ENCODE measurements around the gene ARHGAP26. TPM values are rescaled to one million over a fixed set of nuclear protein-coding genes. Genes with fewer than 3 reads are reported as not detected.

Gene ARHGAP26
- total RNA-seq, 1 donor: 7.6 TPM

GRCh38 chr5:143229426-143229895 is 459.3 kb downstream of the ARHGAP26 start:
- TF ChIP-seq CTCF (IDR thresholded peaks at IDR 0.05; ENCODE audit: extremely low read depth, low read depth, low read length): no peak
- Histone ChIP-seq H3K79me2 (ENCODE audit: insufficient read depth, low read length) (no peaks in the 10 kb centered on the region), H3K27me3 (ENCODE audit: insufficient read depth, low read length) (no peaks in the 10 kb centered on the region), H3K36me3 (ENCODE audit: insufficient read depth, low read length) (no peaks in the 10 kb centered on the region), H4K20me1 (ENCODE audit: insufficient read depth, low read length) (no peaks in the 10 kb centered on the region), H3K4me2 (ENCODE audit: insufficient read depth, low read length) (no peak overlapping the region), H3K4me1 (ENCODE audit: insufficient read depth, low read length) (peaks cover 36% of the 10 kb centered on the region), H2AFZ (ENCODE audit: low read length) (peak overlapping the region; percentile 4), H3K9me3 (ENCODE audit: low read depth, low read length) (no peaks in the 10 kb centered on the region), H3K27ac (ENCODE audit: low read depth, low read length) (no peak overlapping the region), H3K4me3 (ENCODE audit: insufficient read depth, low read length) (no peak overlapping the region)
- no peak for DNase-seq (ENCODE audit: insufficient read length, low spot score, missing footprints)

- DNase-seq (ENCODE audit: insufficient read length, low spot score, missing footprints): no peak
- no peaks in the 10 kb centered on the region for H3K79me2 ChIP-seq (ENCODE audit: insufficient read depth, low read length)
- H4K20me1 ChIP-seq (ENCODE audit: insufficient read depth, low read length): no peaks in the 10 kb centered on the region
- no peak overlapping the region for H2AFZ ChIP-seq (ENCODE audit: low read length)
- H3K4me3 ChIP-seq (ENCODE audit: insufficient read depth, low read length): no peak overlapping the region
- no peaks in the 10 kb centered on the region for H3K9me3 ChIP-seq (ENCODE audit: low read depth, low read length)
- H3K4me1 ChIP-seq (ENCODE audit: insufficient read depth, low read length): peaks cover 43% of the 10 kb centered on the region
- no peak overlapping the region for H3K27ac ChIP-seq (ENCODE audit: low read depth, low read length)
- H3K36me3 ChIP-seq (ENCODE audit: insufficient read depth, low read length): no peaks in the 10 kb centered on the region
- no peaks in the 10 kb centered on the region for H3K27me3 ChIP-seq (ENCODE audit: insufficient read depth, low read length)
- no peak overlapping the region for H3K4me2 ChIP-seq (ENCODE audit: insufficient read depth, low read length)
- TF ChIP-seq CTCF (IDR thresholded peaks at IDR 0.05; ENCODE audit: extremely low read depth, low read depth, low read length): no peak
Measured at GRCh38 chr5:143229896-143230675, 459.9 kb downstream of the ARHGAP26 start.

- no peaks in the 10 kb centered on the region for H3K36me3 ChIP-seq (ENCODE audit: insufficient read depth, low read length)
- H3K4me1 ChIP-seq (ENCODE audit: insufficient read depth, low read length): peaks cover 46% of the 10 kb centered on the region
- H3K9me3 ChIP-seq (ENCODE audit: low read depth, low read length): no peaks in the 10 kb centered on the region
- H4K20me1 ChIP-seq (ENCODE audit: insufficient read depth, low read length): no peaks in the 10 kb centered on the region
- no peak for TF ChIP-seq CTCF (IDR thresholded peaks at IDR 0.05; ENCODE audit: extremely low read depth, low read depth, low read length)
- H3K4me3 ChIP-seq (ENCODE audit: insufficient read depth, low read length): no peak overlapping the region
- DNase-seq (ENCODE audit: insufficient read length, low spot score, missing footprints): no peak
- H3K79me2 ChIP-seq (ENCODE audit: insufficient read depth, low read length): no peaks in the 10 kb centered on the region
- peak overlapping the region; percentile 78 for H3K27ac ChIP-seq (ENCODE audit: low read depth, low read length)
- H2AFZ ChIP-seq (ENCODE audit: low read length): no peak overlapping the region
- H3K4me2 ChIP-seq (ENCODE audit: insufficient read depth, low read length): no peak overlapping the region
- H3K27me3 ChIP-seq (ENCODE audit: insufficient read depth, low read length): no peaks in the 10 kb centered on the region
Measured at GRCh38 chr5:143230676-143230996, 460.5 kb downstream of the ARHGAP26 start.

- Histone ChIP-seq H3K36me3 (ENCODE audit: insufficient read depth, low read length) (no peaks in the 10 kb centered on the region), H3K27me3 (ENCODE audit: insufficient read depth, low read length) (no peaks in the 10 kb centered on the region), H3K4me3 (ENCODE audit: insufficient read depth, low read length) (no peak overlapping the region), H3K4me1 (ENCODE audit: insufficient read depth, low read length) (peaks cover 49% of the 10 kb centered on the region), H3K27ac (ENCODE audit: low read depth, low read length) (peak overlapping the region; percentile 78), H2AFZ (ENCODE audit: low read length) (peak overlapping the region; percentile 33), H3K79me2 (ENCODE audit: insufficient read depth, low read length) (no peaks in the 10 kb centered on the region), H4K20me1 (ENCODE audit: insufficient read depth, low read length) (no peaks in the 10 kb centered on the region), H3K9me3 (ENCODE audit: low read depth, low read length) (no peaks in the 10 kb centered on the region), H3K4me2 (ENCODE audit: insufficient read depth, low read length) (peak overlapping the region; percentile 29)
- DNase-seq (ENCODE audit: insufficient read length, low spot score, missing footprints): no peak
- TF ChIP-seq CTCF (IDR thresholded peaks at IDR 0.05; ENCODE audit: extremely low read depth, low read depth, low read length): no peak
Measured at GRCh38 chr5:143231416-143231815, 461.2 kb downstream of the ARHGAP26 start.
